HG03520 (cell line): ENCODE measurements around the gene NEDD8.

Experiments used
- ATAC-seq: cut with Tn5 transposase; IDR thresholded peaks from one replicate; pipeline ENCODE4 v1.9.1; 2021; ENCODE audit warnings: mild to moderate bottlenecking, moderate library complexity; ENCODE audit not compliant: unreplicated experiment

Gene NEDD8

DNA sequence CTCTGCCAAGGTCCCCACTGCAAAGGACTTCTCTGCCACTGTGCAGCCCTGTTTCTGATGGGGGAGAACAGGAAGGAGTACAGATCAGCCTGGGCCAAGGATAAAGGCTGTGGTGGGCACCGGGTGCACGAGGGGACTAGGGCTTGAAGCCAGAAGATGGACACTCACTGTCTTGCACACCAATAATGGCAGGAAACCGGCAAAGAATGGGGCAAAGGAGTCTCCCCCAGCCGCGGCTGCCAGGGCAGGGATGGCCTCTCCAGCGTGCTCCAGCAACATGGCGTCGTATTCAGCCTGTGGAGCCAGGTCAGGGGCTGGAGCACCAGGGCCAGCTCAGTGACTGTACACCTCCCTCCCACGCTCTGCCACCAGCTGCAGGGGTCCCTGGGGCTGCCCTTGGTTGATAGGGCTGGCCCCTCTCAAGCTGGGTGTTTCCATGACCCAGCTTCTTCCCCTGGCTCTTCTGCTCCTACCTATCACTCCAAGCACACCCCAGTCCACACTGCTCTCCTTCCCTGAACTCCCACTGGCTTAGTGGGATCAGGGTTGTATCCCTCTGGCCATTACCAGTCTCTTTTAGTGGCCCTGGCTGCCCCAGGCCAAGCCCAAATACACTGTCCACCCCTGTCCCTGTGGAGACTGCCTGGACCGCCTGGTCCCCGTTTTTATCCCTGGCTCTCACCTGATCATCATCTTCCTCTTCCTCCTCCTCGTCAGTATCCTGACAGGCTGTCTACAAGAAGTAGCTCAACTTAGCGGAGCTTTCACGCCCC is 49.9 kb downstream of the NEDD8 start:
- no peak for ATAC-seq

DNA sequence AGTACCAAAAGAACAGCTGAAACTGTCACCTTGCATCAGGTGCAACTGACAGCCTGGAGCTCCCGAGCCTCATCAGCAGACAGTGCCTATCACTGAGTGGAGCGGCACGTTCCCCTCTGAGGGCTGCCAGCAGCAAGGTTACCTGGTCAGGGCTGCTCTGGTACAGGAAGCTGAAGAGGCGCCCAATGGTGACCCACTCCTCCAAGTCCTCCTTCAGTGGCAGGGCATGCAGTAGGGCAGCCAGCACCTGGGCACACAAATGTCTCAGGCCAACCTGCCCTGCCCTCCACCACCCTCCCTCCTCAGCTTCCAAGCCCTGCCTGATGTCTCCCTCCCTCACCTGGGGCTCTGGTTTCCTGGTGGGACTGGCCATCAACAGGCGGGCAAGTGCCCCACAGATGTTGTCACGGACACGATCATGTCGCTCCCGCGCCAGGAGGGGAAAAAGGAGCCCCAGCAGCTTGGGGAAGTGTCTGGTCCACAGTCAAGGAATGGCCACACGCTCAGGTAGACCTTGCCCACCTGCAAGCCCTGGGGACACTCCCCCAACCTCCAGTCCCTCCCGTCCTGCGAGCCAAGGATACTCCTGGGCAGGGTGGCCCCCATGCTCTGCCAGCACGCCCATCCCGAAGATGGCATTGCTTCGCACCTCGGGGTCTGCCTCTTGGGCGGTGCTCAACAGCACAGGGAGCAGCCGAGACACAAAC is 50.6 kb downstream of the NEDD8 start:
- ATAC-seq: no peak

DNA sequence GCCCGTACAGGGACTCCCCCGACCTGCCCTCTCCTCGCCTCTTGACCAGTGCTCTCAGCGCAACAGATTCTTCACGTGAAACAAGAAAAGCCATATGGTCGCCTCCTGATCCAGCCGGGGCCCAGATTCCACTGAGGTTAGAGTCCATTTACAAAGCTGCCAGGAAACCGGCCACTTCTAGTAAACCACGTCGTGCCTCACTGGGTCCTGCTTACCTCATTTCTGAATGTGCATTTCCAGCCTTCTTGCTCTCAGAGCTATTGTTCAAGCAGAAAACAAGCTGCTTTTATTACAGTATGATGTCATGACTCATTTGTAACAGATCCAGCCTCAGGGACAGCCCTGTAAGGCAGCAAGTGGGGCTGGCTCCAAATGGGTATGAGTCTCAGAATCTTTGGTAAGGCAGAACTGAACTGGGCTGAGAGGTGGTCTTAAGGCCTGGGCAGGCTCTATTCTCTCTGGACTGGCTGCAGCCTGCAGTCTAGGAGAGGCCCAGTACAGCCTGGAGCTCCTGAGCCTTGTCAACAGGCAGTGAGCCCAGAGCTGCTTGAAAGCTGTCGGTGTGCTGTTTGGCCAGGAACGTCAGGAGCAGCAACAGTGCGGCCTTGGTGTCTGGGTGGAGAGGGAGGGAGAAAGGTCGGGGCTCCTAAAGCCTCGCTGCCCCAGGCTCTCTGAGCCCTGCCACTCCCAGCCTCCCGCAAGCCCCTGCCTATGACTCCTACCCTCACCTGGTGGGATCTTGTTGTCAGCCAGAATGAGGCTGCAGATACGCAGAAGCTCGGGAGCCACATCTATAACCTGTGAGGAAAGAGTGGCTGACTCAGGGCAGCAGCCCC is 52.0 kb downstream of the NEDD8 start:
- ATAC-seq: no peak

DNA sequence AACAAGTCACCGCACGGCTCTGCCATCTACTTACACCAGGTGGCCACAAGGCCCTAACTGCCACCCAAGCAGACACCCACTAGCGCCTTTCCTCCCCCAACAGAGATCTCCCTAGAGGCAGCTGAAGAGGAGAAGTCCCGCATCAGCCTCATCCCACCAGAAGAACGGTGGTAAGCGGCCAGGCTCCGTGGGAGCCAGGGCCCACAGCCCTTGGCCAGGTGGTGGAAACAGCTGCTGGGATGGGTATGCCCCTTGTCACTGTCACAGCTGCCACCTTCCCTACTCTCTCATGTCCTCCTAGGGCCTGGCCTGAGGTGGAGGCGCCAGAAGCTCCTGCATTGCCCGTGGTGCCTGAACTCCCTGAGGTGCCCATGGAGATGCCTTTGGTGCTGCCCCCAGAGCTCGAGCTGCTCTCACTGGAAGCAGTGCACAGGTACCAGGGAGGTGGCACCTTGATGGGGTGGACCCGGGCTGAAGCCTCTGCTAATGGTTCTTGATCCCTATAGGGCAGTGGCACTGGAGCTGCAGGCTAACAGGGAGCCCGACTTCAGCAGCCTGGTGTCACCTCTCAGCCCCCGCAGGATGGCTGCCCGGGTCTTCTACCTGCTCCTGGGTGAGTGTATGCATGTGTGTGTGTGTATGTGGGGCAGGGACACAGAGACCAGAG is 52.7 kb downstream of the NEDD8 start:
- ATAC-seq: no peak

DNA sequence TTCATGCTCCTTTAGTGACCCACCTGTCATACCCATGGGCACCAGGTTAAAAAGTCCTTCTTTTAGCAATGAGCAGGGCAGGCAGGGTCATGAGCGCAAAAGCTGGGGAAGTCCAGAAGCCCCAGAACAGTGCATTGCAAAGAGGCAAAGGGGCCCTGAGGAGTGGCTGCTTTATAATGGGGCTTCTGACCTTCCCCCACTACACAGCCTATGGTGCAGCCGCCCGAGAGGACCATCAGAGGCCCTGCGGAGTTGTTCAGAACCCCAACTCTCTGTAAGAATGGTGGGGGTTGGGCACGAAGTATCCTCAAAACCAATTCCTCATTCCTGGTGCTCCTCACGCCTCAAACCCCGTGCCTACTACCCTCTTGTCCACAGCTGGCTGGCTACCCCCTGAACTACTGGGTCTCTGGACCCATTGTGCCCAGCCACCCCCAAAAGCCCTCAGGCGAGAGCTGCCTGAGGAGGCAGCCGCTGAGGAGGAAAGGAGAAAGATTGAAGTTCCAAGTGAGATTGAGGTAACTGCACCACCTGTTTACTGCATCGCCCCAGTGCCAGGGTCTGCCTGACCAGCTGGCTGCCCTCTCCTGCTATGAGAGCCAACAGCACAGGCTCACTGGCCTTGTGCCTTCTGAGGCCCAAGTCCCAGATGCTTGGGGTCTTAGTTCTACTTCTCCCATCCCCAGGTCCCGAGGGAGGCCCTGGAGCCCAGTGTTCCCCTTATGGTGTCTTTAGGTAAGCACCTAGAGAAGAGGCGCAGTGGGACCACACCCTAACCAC is 53.6 kb downstream of the NEDD8 start:
- ATAC-seq: no peak

DNA sequence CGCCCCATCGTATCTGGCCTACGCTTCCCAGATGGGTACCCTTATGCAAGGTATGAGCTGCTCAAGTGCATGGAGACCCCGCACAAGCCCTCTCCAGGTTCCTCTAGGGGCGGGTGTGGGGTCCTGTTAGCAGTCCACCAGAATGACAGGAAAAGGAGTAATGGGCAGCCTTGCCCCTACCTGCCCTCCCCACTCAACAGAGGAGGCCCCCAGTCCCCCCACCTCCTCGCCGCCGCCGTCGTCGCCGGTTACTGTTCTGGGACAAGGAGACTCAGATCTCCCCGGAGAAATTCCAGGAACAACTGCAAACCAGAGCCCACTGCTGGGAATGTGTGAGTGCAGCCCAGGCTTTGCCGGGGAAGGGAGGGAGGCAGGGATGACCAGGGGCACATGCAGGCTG is 54.3 kb downstream of the NEDD8 start:
- ATAC-seq: no peak

DNA sequence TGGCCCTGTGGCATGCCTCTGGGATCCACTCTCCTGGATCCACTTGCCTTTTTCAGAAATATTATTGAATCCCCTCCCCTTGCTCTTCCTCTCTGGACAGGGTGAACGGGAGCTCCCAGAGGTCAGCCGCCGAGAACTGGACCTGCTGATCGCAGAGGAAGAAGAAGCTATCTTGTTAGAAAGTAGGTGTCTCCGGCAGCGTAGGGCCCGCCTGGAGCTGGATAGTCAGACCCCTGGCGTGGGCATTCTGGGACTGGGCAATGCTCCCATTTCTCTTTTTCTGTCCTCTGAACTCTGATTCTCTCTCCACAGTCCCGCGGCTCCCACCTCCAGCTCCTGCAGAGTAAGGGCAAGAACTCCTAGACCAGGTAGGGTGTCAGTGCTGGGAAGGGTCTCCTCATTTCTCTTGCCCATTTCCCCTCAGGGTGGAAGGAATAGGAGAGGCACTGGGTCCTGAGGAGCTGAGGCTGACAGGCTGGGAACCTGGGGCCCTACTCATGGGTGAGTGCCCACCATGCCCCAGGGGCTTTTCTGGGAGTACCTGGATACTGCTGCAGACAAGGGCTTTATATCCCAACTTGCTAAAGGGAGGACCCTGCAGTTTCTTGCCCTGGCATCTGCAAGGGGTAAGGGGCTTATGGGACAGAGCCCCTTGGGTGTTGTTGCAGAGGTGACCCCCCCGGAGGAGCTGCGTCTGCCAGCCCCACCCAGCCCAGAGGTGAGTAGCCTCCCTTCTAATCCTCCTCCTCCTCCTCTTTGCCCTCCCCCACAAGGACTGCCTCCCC is 54.9 kb downstream of the NEDD8 start:
- ATAC-seq: no peak

DNA sequence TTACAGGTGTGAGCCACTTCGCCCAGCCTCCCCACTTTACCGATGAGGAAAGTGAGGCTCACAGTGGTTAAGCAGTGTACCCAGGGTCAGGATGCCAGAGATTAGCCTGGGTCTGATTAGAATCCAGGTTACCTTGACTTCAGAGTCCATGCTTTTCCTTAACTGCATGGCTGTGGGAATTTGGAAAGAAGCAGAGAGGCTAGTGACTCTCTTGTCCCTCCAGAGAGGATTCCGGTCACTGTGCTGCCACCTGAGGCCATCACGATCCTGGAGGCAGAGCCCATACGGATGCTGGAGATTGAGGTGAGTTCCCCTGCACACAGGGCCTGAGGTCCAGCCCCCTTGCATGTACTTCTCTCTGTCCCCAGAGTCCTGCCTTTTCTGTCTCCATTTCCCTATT is 55.6 kb downstream of the NEDD8 start:
- ATAC-seq: no peak

DNA sequence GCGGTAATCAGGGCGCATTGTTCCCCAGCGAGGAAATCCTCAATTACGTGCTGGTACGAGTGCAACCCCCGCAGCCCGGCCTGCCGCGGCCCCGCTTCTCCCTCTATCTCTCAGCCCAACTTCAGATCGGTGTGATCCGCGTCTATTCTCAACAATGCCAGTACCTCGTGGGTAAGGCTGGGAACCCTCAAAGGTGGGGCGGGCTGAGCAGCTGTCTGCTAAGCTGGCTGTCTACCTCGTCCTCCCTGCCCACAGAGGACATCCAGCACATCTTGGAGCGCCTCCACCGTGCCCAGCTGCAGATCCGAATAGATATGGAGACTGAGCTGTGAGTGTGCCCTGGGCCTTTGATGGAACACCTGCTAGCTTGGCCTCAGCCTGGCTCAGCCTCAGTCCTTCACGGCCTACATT is 59.3 kb downstream of the NEDD8 start:
- ATAC-seq: no peak

DNA sequence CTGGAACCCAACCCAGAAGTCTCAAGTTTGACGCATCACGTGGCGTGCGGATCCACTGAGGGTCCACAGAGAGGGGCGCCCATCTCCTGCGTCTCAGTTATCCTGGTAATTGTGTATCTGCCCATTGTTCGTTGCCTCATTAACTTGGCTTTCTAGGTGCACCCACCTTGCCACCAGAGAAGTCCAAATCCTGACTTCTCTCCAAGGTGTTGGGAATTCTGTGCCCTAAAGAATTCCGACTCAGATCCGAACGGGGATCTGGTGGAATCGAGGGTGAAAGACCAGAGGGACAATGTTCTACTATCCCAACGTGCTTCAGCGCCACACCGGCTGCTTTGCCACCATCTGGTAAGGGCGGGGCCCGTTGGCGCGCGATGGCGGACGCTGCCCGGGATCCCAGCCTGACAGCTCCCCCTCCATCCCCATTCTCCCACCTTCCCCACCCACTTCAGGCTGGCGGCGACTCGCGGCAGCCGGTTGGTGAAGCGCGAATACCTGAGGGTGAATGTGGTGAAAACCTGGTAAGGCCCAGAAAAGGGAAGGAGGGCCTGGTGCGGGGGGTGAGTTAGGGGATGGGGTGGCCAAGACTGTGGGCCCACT is 59.8 kb downstream of the NEDD8 start:
- no peak for ATAC-seq

DNA sequence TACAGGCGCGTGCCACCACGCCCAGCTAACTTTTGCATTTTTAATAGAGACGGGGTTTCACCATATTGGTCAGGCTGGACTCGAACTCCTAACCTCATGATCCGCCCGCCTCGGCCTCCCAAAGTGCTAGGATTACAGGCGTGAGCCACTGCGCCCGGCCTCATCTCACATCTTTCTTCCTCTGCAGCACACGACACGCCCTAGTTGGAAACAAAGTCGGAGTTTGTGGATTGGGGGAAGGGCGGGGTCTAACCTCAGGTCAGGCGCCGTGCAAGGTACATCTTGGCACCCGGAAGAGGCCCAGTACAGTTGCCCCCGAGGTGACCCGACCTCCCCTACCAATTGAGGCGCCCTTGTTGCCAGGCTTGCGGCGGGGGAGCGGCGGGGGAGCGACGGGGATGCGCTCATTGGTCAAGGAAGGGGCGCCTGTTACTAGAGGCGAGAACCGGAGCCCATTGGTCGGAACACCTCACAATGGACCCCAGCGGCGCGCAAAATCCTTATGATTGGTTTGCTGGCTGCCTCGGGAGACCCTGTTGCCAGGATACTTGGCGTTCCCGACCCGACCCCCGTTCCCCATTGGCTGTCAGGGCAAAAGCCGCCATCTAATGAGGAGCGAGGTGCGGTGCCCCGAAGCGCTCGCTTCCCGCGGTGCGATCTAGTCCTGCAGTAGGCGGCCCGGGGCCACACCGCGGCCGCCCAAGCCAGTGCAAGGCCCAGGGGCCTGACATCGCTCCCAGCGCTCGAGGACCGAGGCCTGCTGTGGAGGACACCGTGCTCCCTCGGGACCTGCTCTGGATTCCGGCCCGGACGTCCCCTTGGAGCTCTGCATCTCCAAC is 60.5 kb downstream of the NEDD8 start, which contains the start of gene REC8:
REC8 (plus strand) TSS at position 659 of the 839 bp plus-strand sequence. CDS start 473 bp downstream, outside the sequence.
- ATAC-seq: peak; percentile 64

DNA sequence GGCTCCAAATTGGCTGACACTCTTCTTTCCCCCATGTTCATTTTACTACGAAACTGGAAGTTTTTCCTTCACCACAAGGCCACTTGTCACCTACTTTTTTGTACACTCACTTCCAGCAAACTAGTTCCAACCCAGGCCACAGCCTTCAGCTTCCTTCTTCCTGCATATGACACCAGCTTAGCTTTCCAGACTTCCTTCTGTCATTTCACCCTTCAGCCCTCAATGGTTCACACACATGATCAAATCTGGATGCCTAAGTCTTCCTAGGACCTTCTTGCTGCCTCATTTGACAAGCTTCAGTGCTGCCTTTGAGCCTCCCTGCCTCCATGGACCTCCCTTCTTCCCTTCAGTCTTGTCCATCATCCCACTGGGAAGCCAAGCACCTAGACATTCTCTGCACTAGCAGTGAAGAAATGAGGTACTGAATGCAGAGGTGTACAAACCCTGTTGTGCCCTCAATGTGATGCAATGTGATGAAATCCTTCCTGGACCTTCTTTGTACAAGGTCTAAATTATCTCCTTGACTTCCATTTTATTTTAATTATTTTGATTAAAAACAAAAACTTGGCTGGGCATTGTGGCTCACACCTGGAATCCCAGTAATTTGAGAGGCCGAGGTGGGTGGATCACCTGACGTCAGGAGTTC is 64.6 kb downstream of the NEDD8 start:
- no peak for ATAC-seq
